ENCODE results near the gene SCMH1.

DNA sequence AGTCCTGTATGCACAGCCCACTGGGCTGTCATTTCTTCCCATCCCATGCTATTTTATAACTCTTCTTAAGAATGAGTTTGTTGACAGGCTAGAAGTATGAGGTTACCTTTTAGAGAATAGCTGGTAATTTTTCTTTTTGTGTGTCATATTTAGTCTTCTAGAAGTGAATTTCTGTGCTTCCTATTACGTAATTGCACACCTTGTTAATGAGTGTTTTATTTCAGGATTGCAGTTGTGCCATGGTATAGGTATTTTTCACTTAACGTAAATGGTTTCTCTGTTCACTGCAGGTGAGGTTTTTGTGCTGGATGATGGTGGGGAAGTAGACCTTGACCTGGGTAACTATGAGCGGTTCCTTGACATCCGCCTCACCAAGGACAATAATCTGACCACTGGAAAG is 257.6 kb downstream of the SCMH1 start:
- no peak for TF ChIP-seq EZH2 (IDR thresholded peaks at IDR 0.05; ENCODE audit: borderline replicate concordance)
- TF ChIP-seq, protein P1, sequence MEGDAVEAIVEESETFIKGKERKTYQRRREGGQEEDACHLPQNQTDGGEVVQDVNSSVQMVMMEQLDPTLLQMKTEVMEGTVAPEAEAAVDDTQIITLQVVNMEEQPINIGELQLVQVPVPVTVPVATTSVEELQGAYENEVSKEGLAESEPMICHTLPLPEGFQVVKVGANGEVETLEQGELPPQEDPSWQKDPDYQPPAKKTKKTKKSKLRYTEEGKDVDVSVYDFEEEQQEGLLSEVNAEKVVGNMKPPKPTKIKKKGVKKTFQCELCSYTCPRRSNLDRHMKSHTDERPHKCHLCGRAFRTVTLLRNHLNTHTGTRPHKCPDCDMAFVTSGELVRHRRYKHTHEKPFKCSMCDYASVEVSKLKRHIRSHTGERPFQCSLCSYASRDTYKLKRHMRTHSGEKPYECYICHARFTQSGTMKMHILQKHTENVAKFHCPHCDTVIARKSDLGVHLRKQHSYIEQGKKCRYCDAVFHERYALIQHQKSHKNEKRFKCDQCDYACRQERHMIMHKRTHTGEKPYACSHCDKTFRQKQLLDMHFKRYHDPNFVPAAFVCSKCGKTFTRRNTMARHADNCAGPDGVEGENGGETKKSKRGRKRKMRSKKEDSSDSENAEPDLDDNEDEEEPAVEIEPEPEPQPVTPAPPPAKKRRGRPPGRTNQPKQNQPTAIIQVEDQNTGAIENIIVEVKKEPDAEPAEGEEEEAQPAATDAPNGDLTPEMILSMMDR (IDR thresholded peaks at IDR 0.05; ENCODE audit: poor library complexity): no peak

Data from hepatocyte (in vitro differentiated cells).